Upper lobe of left lung (tissue), 4 donors: ENCODE data around the gene CHRNA4.

ENCODE experiments used
- POLR2A ChIP-seq, 4 donors: fragments of 450-650 bp; IDR thresholded peaks; one replicate each; pipeline ENCODE4 v1.5.1; 2016 to 2017; ENCODE audit warnings: antibody characterized with exemption in 4 of 4, mild to moderate bottlenecking in 2 of 4
- TF ChIP-seq, protein P1 (sequence below), 6 experiments: fragments of 450-650 bp in 4 of 6; fragments of 200-600 bp in 2 of 6; sonication (generic) in 2 of 6; IDR thresholded peaks; one replicate each; pipeline ENCODE4 v1.5.1; 2016 to 2019; ENCODE audit warnings: antibody characterized with exemption in 6 of 6

GRCh38 chr20:63397946-63398450, 36.8 kb upstream of the CHRNA4 start:
- no peak for TF ChIP-seq POLR2A (IDR thresholded peaks at IDR 0.05)
- TF ChIP-seq, protein P1, sequence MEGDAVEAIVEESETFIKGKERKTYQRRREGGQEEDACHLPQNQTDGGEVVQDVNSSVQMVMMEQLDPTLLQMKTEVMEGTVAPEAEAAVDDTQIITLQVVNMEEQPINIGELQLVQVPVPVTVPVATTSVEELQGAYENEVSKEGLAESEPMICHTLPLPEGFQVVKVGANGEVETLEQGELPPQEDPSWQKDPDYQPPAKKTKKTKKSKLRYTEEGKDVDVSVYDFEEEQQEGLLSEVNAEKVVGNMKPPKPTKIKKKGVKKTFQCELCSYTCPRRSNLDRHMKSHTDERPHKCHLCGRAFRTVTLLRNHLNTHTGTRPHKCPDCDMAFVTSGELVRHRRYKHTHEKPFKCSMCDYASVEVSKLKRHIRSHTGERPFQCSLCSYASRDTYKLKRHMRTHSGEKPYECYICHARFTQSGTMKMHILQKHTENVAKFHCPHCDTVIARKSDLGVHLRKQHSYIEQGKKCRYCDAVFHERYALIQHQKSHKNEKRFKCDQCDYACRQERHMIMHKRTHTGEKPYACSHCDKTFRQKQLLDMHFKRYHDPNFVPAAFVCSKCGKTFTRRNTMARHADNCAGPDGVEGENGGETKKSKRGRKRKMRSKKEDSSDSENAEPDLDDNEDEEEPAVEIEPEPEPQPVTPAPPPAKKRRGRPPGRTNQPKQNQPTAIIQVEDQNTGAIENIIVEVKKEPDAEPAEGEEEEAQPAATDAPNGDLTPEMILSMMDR (IDR thresholded peaks at IDR 0.05), result no peak
